ENCODE data around the gene PROKR1. TPM values are rescaled to one million over a fixed set of nuclear protein-coding genes. Genes with fewer than 3 reads are reported as not detected.
"Not testable (repeated sequence)": the region's sequence is repeated elsewhere in the genome, so short reads cannot be mapped to it uniquely, and the experiment has no call there.

PROKR1 gene
- total RNA-seq, 1 donor from 2014 or later: 2.0 TPM

- DNase-seq: no peak
Observed at GRCh38 chr2:68659081-68659480, 15.7 kb downstream of the PROKR1 start.

DNA sequence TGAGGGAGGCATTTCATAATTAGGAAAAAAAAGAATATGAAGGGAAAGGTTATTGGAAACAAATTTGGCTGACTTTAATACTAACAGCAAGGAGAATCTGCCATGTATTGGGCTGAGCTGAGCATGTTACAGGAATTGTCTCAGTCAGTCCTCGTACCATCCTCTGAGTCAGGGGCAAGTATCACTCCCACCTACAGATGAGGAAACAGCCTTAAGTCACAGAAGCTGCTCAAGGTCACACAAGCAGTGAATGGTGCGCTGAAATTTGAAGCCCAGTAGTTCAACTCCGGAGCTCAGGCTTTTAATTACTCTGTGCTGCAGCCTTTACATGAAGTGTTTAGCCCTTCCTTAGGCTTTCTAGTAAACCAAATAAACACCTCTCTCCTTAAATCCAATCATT, 17.3 kb downstream of the PROKR1 start:
- DNase-seq: no peak

DNA sequence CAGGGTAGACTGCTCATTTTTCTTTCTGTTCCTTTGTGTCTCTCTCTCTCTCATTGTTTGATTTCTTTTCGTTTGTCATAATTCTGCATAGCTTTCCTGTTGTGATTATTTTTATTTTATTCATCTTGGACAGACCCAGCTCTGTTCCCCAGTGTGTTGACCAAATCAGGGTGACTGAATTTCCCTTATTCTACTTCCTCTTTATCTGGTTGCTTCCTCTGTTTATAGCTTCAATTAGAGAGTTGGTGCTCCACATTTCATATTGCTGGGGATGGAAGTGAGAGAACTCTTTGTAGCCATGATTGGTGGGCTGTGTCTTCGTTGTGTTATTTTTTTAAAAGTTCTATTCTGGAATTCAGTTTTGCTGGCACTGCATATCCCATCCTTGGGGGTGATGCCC, 19.1 kb downstream of the PROKR1 start:
- no peak for DNase-seq

- no peak for DNase-seq
Observed at GRCh38 chr2:68663371-68664156, 20.2 kb downstream of the PROKR1 start.

- DNase-seq: no peak
Observed at GRCh38 chr2:68667371-68667770, 24.0 kb downstream of the PROKR1 start.

GRCh38 chr2:68669651-68670050, 26.3 kb downstream of the PROKR1 start:
- no peak for DNase-seq

DNA sequence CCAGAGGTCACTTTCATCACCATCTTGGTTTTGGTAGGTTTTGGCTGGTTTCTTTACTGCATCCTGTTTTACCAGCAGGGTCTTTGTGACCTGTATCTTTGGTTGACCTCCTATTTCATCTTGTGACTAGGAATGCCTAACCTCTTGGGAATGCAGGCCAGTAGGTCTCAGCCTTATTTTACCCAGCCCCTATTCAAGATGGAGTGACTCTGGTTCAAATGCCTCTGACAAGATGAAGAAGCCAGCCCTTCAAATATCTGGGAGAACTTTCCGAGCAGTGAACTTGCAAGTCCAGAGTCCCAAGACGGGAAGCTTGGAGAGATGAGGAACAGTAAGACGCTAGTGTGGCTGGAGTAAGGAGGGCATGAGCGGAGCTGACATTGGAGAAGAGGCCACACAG, 28.6 kb downstream of the PROKR1 start:
- no peak for DNase-seq

GRCh38 chr2:68673631-68674030, 30.3 kb downstream of the PROKR1 start:
- DNase-seq: no peak

DNA sequence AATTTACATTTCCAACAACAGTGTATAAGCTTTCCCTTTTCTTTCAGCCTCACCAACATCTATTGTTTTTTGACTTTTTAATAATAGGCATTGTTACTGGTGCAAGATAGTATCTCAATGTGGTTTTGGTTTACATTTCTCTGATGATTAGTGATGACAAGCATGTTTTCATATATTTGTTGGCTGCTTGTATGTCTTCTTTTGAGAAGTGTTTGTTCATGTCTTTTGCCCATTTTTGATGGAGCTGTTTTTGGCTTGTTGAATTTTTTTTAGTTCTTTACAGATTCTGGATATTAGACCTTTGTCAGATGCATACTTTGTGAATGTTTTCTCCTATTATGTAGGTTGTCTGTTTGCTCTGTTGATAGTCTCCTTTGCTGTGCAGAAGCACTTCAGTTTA, 32.1 kb downstream of the PROKR1 start:
- no peak for DNase-seq

DNA sequence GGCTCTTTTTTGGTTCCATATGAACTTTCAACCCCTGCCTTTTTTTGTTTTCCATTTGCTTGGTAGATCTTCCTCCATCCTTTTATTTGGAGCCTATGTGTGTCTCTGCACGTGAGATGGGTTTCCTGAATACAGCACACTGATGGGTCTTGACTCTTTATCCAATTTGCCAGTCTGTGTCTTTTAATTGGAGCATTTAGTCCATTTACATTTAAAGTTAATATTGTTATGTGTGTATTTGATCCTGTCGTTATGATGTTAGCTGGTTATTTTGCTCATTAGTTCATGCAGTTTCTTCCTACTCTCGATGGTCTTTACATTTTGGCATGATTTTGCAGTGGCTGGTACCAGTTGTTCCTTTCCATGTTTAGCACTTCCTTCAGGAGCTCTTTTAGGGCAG, 34.5 kb downstream of the PROKR1 start:
- DNase-seq: not testable (repeated sequence)

DNA sequence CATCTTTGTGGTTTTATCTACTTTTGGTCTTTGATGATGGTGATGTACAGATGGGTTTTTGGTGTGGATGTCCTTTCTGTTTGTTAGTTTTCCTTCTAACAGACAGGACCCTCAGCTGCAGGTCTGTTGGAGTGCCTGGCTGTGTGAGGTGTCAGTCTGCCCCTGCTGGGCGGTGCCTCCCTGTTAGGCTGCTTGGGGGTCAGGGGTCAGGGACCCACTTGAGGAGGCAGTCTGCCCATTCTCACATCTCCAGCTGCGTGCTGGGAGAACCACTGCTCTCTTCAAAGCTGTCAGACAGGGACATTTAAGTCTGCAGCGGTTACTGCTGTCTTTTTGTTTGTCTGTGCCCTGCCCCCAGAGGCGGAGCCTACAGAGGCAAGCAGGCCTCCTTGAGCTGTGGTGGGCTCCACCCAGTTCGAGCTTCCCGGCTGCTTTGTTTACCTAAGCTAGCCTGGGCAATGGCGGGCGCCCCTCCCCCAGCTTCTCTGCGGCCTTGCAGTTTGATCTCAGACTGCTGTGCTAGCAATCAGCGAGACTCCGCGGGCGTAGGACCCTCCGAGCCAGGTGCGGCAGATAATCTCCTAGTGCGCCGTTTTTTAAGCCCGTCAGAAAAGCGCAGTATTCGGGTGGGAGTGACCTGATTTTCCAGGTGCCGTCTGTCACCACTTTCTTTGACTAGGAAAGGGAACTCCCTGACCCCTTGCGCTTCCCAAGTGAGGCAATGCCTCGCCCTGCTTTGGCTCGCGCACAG, 36.0 kb downstream of the PROKR1 start:
- DNase-seq: not testable (repeated sequence)

DNA sequence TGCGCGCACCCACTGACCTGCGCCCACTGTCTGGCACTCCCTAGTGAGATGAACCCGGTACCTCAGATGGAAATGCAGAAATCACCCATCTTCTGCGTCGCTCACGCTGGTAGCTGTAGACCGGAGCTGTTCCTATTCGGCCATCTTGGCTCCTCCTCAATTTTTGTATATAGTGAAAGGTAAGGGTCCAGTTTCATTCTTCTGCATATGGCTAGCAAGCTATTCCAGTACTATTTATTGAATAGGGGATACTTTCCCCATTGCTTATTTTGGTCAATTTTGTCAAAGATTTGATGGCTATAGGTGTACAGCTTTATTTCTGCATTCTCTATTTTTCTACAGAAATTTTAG, 36.5 kb downstream of the PROKR1 start:
- DNase-seq: not testable (repeated sequence)

GRCh38 chr2:68684197-68684596, 40.8 kb downstream of the PROKR1 start:
- no peak for DNase-seq

DNA sequence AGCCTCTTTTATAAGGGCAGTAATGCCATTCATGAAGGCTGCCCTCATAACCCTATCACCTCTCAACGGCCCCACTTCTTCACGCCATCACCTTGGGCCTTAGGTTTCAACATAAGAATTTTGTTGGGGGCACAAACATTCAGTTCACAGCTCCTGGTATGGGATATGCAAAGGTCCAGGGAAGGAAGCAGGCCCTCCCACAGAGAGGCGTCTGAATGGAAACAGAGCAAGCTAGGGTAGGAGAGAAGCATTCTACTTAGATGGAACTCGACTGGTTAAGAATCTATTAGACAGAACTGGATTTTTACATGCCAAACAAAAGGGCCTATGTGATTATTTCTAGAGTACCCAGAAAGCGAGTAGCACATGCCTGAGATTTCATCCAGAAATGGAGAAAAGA, 42.8 kb downstream of the PROKR1 start:
- no peak for DNase-seq

GRCh38 chr2:68687018-68687417, 43.6 kb downstream of the PROKR1 start:
- DNase-seq: no peak

GRCh38 chr2:68689553-68690537, 46.5 kb downstream of the PROKR1 start:
- DNase-seq: no peak

GRCh38 chr2:68690851-68691250, 47.5 kb downstream of the PROKR1 start:
- no peak for DNase-seq

GRCh38 chr2:68692511-68692910, 49.1 kb downstream of the PROKR1 start:
- DNase-seq: no peak

- DNase-seq: no peak
Observed at GRCh38 chr2:68693951-68694350, 50.6 kb downstream of the PROKR1 start.

- DNase-seq: no peak
Observed at GRCh38 chr2:68695971-68696370, 52.6 kb downstream of the PROKR1 start.

DNA sequence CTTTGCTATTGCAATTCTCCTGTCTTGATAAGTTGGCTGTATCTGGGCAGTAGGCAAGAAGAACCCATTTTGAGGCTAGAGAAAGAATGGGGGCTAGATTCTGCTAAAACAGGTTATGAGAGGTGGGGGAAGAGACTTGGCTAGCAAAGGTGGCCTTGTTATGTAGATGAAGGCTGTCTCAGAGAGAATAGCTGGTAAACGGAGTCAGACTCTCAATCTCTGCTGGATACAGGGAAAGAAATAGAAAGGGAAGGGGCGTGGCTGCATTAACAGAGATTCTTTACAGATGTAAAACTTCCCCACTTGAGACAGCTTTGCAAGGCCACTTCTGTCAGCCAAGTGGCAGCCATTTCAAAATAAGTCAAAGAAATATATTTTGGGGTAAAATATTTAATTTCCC, 53.2 kb downstream of the PROKR1 start:
- no peak for DNase-seq

- no peak for DNase-seq
Observed at GRCh38 chr2:68698567-68699377, 55.4 kb downstream of the PROKR1 start.

Measured in occipital lobe (tissue), 2 donors.